ENCODE data around the gene CSTPP1. TPM values are rescaled to one million over a fixed set of nuclear protein-coding genes. Genes with fewer than 3 reads are reported as not detected.
A peak's percentile ranks its signal among the peaks of the same experiment; 100 is the strongest.

The CSTPP1 gene
- total and polyA plus RNA-seq, 2 of the 4 experiments (the other 2 are of a cell fraction): 22.0 to 35.7 TPM

- H4K8ac ChIP-seq (ENCODE audit: low read depth in 2 of 2, low read length in 2 of 2): no peak overlapping the region
- no peak overlapping the region for H2BK15ac ChIP-seq (ENCODE audit: low read depth, low read length)
- no peak overlapping the region for H3K56ac ChIP-seq (ENCODE audit: extremely low read depth, insufficient read depth, low read length)
- no peaks in the 10 kb centered on the region for H3K27me3 ChIP-seq (ENCODE audit: control insufficient read depth, insufficient read depth, low read length)
- no peak overlapping the region for H3K4me3 ChIP-seq (ENCODE audit: insufficient read depth, low read depth, low read length)
- H3K36me3 ChIP-seq (ENCODE audit: control insufficient read depth, insufficient read depth, low read length): no peaks in the 10 kb centered on the region
- ATAC-seq (ENCODE audit: low read depth) (no peak), DNase-seq (peak; percentile 41)
- no peak overlapping the region for H3K27ac ChIP-seq (ENCODE audit: insufficient read depth, low read length)
- CTCF ChIA-PET: no interaction called here
- H2BK120ac ChIP-seq (ENCODE audit: low read depth, low read length): no peak overlapping the region
- no peak overlapping the region for H3K4me2 ChIP-seq (ENCODE audit: low read depth, low read length)
- no TSS peak for BruUV-seq (replicated peaks)
- no peak overlapping the region for H2AFZ ChIP-seq (replicated peaks; ENCODE audit: low read length, poor library complexity)
- no peak overlapping the region for H2BK20ac ChIP-seq (ENCODE audit: low read depth, low read length)
- no peak overlapping the region for H2AK9ac ChIP-seq (replicated peaks; ENCODE audit: low read depth, low read length, poor library complexity)
- intact Hi-C loops (cut with micrococcal nuclease): loop anchor here (5.0 to 10.0 kb wide), 3 partner anchors 64 to 143 kb away; partner anchors contain the start of gene CSTPP1
- dilution Hi-C loops (cut with HindIII; ENCODE audit: low sequenced_read_pairs, unreplicated experiment): no loop called here
- H4K5ac ChIP-seq (ENCODE audit: low read depth, low read length): no peak overlapping the region
- H3K4ac ChIP-seq (ENCODE audit: low read depth, low read length): no peak overlapping the region
- H4K20me1 ChIP-seq (ENCODE audit: insufficient read depth, low read length): no peaks in the 10 kb centered on the region; the same call in 1 of the 2 replicates
- no peak for TF ChIP-seq RAD21 (IDR thresholded peaks at IDR 0.05; ENCODE audit: low read length)
- no peaks in the 10 kb centered on the region for H3K9me3 ChIP-seq (ENCODE audit: control insufficient read depth, insufficient read depth, low read length)
- peaks cover 0 to 12% of the 10 kb centered on the region in 2 experiments; a peak in 2 of 4 replicates for H3K79me1 ChIP-seq (ENCODE audit: low read depth in 1 of 2, low read length in 2 of 2)
- 0 out of 2 replicates have a peak, but pooled peaks cover 5% of the 10 kb centered on the region for H3K4me1 ChIP-seq (ENCODE audit: control insufficient read depth, insufficient read depth, low read length)
- H3K23ac ChIP-seq (ENCODE audit: low read depth, low read length): no peak overlapping the region
- H2AK5ac ChIP-seq (ENCODE audit: low read depth, low read length): no peak overlapping the region
- no peak overlapping the region for H2BK5ac ChIP-seq (ENCODE audit: low read depth, low read length, poor library complexity, severe bottlenecking)
- no peak overlapping the region for H4K91ac ChIP-seq (ENCODE audit: insufficient read depth, low read depth, low read length)
- no CpG with 5 or more reads among the region's 3 CpGs for WGBS, 2 experiments (ENCODE audit: extremely low coverage in 2 of 2, insufficient read length in 1 of 2)
- in situ Hi-C loops (cut with MboI; ENCODE audit: low sequenced_read_pairs): no loop called here
- no peak overlapping the region for H3K18ac ChIP-seq (ENCODE audit: low read depth, low read length)
- H3K14ac ChIP-seq (replicated peaks; ENCODE audit: low read depth, low read length): no peak overlapping the region
- H3K9ac ChIP-seq (ENCODE audit: low read depth, low read length): no peak overlapping the region
- POLR2A ChIA-PET (ENCODE audit: unreplicated experiment): no interaction called here
- H3K9me1 ChIP-seq (ENCODE audit: insufficient read depth, low read length): peaks cover 4% of the 10 kb centered on the region; the same call in 1 of the 2 replicates
Observed at GRCh38 chr11:47001781-47002181, 65.2 kb downstream of the CSTPP1 start.
